GM12801 (cell line): ENCODE data around the gene SH2D3C.

Experiments
- TF ChIP-seq, protein P1 (sequence below): IDR thresholded peaks from one replicate; pipeline ENCODE4 v1.5.1; 2011; ENCODE audit warnings: control low read depth; ENCODE audit not compliant: insufficient read length; ENCODE audit errors: extremely low read depth

SH2D3C gene

DNA sequence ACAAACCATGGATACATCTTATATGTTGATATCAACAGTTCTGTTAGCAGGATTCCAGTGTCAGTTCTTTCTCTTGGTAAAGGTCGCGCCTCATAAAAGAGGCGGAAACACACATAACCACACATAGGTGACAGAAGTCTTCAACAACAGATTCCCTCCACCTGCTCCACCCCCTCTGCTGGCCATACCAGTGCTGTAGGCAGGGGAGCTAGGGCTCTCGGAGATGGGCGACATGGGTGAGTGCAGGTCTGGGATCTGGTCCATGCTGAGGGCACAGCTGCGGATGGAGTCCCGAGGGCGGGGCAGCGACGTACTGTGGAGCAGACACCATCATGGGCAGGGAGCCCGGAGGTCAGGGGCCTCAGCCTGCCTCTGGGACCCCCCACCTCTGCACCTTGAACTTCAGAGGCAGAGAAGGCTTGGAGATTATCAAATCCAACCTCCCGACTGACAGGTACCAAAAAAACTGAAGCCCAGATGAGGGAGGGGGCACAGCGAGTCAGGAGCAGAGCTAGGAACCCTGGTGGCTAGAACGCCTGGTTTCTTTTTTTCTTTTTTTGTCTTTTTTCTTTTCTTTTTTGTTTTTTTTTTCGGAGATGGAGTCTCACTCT, 31.4 kb downstream of the SH2D3C start:
- TF ChIP-seq, protein P1, sequence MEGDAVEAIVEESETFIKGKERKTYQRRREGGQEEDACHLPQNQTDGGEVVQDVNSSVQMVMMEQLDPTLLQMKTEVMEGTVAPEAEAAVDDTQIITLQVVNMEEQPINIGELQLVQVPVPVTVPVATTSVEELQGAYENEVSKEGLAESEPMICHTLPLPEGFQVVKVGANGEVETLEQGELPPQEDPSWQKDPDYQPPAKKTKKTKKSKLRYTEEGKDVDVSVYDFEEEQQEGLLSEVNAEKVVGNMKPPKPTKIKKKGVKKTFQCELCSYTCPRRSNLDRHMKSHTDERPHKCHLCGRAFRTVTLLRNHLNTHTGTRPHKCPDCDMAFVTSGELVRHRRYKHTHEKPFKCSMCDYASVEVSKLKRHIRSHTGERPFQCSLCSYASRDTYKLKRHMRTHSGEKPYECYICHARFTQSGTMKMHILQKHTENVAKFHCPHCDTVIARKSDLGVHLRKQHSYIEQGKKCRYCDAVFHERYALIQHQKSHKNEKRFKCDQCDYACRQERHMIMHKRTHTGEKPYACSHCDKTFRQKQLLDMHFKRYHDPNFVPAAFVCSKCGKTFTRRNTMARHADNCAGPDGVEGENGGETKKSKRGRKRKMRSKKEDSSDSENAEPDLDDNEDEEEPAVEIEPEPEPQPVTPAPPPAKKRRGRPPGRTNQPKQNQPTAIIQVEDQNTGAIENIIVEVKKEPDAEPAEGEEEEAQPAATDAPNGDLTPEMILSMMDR: no peak

DNA sequence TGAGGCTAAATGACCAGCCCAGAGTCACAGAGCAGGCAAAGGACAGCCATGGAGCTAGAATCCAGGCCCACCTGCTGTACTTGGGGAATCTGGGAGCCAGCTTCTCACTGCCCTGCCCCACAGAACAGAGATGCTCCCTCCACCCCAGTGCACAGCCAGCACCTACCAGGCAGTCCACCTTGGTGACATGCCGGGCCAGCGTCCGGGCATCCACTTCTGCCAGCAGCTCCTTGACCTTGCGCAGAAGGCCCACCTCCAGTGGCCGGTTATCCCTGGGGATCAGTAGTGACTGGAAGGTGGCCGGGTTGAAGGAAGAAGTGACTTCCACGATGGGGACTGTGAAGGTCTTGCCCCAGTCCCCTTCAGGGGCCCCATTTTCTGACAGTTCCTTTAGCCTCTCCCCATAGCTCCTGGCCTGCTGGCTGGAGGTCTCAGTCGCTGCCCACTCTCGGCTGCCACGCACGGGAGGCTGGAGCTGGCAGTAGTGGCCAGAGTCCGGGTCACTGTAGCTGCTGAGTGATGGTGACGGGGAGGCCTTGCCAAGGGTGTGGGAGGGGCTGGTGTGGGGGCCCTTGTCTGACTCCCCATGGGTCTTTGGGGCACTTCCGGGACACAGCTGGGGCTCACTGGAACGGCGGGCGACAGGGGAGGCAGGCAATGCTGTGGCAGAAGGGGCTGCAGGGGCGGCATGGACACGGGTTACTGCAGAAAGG, 33.9 kb downstream of the SH2D3C start:
- TF ChIP-seq, protein P1: no peak

DNA sequence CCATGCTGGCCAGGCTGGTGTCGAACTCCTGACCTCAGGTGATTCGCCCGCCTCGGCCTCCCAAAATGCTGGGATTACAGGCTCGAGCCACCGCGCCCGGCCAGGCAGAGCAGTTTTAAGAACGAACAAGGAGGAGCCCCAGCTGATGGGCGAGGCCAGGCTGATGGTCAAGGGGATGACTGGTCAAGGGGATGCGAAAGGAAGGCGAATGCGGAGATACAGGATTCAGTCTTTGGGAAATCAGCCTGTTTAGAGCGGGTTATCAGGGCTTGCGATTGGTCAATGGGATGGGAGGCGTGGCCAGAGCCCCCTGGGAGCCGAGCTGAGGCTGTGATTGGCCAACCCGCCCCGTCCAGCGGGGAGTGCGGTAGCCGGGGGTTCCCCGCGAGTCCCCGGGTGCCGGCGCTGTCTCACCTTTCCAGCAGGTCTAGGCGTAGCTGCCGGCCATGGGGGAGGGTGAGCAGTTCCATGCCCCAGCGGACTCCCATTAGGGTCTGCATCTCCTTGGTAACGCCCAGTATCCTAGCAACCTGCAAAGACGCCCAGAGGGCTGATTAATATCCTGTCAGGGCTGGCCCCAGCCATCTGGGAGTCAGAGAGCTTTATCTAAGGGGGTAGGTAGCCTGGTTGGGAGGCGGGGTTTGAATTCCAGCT, 35.9 kb downstream of the SH2D3C start:
- TF ChIP-seq, protein P1: no peak

DNA sequence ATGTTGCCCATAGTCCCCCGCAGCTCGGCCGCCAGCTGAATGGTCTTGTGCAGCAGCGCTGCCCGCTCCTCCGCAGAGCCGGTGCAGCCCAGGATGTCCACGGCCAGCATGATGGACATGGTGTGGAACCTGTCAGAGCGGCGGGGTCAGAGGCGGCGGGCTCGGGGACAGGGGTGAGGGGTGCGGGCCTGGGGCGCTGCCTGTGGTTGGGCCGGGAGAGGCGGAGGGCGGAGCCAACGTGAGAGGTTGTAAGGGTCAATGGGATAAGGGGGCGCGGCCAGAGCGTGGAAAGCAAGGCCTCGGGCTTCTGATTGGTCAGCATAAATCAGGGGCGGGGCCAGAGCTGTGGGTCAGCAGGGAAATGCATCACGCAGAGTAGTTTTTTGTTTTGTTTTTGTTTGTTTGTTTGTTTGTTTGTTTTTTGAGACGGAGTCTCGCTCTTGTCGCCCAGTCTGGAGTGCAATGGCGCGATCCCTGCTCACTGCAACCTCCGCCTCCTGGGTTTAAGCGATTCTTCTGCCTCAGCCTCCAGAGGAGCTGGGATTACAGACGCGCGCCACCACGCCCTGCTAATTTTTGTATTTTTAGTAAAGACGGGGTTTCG, 36.5 kb downstream of the SH2D3C start:
- TF ChIP-seq, protein P1: no peak

DNA sequence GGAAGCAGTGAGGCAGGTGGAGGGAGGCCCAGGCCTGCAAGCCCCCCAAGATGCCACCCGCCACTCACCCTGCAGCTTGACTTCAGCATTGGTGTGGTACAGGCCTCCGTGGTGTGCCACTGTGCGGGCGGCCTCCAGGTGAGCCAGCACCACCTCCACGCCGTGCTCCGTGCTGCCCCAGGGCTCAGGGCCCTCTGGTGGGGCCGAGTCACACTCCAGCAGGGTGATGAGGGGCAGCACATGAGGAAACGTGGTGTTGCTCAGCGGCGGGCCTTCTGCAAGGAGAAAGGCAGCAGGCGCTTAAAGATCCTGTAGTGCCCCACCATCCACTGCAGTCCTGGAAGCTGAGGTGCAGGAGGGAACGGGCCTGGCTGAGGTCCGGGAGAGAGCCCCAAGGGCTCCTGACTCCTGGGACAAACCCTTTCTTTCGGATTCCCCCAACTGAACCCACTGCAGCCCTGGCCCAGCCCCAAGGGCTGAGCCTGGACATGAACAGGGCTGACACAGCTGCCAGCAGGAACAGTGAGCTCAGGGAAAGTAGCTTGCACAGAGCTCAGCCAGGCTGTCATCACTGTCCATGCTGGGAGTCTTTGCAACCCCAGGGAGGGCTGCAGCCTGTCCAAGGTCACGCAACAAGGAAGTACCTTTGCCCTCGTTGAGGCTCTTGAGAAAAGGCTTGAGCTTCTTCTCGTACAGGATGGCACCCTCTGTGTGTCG, 38.7 kb downstream of the SH2D3C start:
- TF ChIP-seq, protein P1: no peak

DNA sequence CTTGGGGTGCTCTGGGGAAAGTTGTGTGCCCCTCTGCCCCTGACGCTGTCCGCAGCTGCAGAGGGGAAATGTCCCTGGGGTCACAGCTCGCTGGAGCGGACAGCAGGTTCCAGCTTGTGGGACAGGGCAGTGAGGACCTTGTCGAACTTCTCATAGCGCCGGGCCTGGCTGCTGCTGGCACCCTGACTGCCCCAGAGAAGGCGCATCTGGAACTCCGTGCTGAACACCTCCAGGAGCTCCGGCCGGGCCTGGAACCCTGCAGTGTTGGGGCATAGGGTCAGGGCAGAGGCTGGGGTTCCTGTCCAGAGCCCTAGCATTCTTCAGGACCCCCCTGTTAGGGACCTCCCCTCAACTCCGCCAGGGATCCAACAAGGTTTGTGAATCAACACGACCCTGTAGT, 39.8 kb downstream of the SH2D3C start:
- TF ChIP-seq, protein P1: no peak
